Raji (cell line): Measurements from ENCODE around the gene CEP295NL.

Experiments
- POLR2A ChIP-seq: IDR thresholded peaks from 2 replicates; pipeline ENCODE4 v1.6.1; 2011; ENCODE audit warnings: low read depth, low read length, control low read depth; ENCODE audit not compliant: insufficient read depth

CEP295NL gene

DNA sequence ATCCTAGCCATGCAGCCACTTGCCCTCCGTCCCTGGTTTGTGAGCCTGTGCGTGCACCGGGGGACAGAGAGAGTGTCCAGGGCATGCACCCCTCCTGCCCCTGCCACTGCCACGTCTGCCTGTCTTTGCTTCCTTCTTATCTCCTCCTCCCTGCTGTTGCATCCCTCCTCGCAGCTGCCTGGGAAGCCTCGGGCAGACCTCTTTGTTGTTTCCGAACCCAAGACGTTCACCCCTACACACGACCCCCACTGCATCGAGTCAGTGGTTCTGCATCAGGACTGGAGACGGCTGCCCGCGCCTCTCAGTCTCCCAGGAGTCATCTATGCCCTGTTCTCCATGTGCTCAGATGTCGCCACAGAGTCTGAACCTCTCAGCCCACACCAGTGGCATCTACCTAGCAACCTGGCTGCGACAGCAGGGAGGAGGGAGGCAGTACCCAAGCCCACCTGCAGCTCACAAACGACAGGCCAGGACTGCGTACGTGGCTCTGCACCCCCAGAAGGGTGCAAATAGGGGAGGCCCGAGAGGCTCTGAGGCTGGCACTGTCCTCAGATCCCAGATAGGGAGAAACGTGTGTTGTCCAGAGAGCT is 17.0 kb upstream of the CEP295NL start:
- TF ChIP-seq POLR2A = no peak

DNA sequence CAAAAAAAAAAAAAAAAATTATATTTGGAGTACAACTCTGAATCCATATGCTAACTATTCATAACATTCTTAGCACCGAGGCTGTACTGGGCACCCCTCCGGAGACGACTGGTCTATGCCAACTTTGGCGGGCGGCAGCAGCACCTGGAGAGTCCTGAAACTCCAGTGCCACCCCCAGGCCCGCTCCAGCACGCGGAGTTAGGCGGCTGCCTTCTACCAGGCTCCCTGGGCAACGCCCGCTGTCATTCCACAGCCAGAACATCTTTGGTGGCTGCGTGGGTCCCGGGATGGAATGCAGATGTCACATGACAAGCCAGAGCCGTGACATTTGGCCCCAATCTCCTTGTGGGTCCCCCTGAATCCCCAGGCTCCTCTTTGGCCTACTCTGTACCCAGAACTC is 16.0 kb upstream of the CEP295NL start:
- no peak for TF ChIP-seq POLR2A

DNA sequence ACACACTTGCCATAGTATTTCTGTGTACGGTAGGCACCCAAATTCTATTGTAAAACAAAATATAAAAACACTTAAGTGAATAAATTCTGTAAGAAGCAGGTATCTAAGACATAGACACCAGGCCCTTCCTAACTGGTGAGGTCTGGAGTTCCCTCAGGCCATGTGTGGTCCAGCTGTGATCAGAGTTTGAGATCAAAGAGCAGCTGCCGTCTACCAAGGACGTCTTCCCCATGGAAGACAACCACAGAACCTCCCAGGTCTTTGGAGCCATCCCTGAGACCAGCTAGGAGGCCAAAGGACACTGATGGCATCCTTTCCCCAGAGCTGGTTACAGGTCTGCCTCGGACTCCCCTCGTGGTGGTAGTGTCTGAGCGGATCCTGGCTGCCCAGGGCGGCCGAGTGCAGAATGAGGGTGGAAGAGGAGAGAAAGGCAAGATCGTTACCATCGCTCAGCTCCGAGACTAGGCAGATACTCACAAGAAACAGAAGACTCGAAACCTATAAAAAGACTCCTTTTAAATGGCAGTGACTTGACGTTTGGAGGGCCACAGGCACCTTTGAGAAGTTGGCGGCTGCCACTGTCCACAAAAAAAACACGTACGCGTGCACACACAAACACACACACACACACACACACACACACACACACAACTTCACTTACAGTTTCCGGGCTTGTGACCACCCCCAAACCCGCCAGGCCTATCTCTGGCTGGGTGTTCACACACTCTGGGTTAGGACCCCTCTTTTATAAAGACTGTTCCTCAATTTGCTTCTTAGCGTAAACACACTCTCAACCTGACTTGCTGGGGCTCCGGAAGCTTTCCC is 14.7 kb upstream of the CEP295NL start:
- TF ChIP-seq POLR2A = no peak

DNA sequence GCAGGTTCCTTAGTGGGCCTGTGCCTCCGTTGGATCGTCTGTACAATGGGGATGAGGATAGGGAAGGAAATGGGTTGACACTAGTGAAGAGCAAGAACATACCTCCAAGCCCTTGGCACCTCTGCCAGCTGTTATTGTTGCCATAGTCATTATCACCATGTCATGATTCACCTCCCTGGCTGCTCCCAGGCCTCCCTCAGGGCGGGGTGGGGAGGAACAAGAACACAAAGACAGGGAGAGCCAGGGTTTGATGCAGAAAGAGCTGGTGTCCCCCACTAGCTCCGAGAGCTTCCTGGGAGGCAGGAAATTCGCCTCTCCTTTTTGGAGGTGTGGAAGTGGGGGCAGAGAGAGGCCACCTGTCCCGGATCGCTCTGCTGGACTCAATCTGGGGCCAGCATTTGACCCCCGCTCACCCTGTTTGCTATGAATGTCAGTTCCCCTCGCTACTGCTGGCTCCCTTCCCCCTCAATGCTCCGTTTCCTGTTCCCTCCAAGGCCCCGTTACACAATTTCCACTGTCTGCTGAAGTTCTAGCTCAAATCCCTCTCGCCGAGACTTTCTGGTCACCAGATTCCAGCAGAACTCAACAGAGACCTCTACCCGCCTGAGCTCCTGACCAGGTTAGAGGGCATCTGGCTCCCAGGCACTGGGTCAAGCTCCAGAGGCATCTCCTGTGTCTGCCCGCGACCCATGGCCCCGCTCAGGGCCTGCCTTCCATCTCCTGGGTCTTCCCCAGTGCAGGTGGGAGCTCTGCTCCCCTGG is 13.1 kb upstream of the CEP295NL start:
- no peak for TF ChIP-seq POLR2A

DNA sequence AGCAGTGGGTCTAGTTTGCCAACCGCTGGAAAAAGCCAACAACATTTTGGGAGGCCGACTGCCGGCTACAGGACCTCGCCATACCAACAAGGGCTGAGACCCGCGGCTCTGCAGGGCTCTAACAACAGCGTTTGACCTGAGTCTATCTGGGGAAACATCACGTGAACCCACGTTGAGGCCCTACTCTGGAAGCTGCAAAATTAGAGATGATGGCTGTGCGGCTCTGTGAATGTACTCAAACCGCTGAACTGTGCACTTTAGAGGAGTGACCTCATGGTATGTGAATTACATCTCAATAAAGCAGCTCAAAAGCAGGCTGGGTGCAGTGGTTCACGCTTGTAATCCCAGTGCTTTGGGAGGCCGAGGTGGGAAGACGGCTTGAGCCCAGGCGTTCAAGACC is 10.1 kb upstream of the CEP295NL start:
- no peak for TF ChIP-seq POLR2A

DNA sequence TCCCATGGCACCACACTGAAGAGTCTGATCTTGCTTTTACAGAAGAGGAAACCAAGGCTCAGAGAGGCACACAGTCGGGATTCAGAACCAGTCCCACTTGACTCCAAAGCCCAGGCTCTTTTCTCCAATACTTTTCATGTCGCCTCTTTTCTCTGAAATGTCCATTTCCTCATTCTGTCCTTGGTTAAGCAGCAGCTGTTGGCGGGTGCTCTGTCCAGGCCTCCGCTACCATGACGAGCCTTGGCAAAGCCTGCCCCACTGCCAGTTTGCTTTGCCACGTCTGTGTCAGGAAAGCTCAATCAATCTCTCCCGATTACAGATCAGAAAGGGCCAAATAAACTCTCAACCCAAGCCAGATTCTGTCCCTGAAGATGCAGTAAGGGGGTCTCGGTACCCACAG is 9.1 kb upstream of the CEP295NL start:
- no peak for TF ChIP-seq POLR2A

DNA sequence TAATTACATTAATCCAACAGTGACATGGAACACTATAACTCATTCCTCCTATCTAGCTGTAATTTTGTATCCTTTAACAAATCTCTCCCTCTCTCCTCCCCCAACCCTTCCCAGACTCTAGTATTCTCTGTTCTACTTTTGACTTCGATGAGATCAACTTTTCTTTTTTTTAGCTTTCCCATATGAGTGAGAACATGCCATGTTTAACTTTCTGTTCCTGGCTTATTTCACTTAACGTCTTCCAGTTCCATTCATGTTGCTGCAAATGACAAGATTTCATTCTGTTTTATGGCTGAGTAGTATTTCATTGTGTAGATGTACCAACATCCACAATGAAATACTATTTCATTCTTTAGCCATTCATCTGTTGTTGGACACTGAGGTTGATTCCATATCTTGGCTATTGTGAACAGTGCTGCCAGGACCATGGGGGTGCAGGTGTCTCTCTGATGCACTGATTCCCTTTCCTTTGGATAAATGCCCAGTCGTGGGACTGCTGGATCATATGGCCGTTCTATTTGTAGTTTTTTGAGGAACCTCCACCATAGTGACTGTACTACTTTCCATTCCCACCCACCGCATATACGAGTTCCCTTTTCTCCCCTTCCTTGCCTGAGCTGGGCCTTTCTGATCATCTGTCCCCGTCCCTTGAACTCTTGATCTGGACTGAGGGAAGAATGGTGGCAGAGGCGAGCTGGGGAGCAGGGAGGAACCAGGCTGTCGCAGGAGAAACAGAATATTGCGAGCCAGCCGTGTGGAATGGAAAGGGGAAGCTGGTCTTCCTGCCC is 7.7 kb upstream of the CEP295NL start:
- no peak for TF ChIP-seq POLR2A

DNA sequence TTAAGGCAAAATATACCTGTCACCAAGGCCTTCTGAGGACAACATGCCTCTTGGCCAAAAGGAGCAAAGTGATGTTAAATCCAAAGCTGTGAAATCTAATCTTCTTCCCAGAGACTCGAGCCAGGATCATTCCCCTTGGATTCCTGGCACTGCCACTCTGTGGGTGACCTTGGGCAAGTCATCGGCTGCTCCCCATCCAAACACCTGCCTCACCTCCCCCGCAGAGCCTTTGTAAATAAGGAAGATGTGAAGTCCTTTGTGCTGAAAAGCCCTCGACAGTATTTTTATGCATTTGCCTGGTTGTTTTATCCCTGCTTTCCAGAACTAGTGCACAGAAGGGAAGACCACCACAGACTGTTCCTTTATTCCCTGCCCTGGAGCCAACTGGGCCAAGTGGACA is 5.4 kb upstream of the CEP295NL start:
- TF ChIP-seq POLR2A = no peak

DNA sequence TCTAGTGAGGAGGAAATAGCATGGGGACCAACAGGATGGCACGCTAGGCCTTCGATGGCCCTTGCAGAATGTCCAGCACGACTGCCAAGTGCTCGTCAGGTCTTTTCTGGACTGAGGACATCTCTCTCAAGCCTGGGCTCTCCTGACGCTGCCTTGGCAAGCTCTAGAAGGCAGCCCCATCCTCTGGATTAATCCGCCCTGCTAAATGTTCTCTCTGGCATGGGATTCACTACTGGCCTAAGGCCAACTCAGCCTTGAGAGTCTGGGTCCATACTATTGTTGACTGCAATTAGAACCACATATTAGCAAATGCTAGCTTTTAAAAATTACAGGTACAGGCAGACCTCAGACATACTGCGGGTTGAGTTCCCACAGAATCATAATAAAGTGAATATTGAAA is 2.5 kb upstream of the CEP295NL start:
- TF ChIP-seq POLR2A = no peak

DNA sequence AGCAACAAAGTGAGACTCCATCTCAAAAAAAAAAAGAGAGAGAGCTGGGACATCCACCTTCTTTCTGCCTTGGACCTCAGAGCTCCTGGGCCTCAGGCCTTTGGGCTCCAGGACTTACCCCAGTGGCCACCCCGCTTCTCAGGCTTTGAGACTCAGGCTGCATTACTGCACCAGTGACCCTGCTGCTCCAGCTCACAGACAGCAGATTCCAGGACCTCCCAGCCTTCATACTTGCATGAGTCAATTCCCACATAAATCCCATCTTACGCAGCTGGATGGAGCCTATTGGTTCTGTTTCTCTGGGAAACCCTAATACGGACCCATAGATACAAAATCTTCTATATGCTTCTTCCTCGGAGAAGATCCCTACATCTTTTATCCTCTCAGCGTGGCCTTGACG is 2.1 kb upstream of the CEP295NL start:
- no peak for TF ChIP-seq POLR2A

DNA sequence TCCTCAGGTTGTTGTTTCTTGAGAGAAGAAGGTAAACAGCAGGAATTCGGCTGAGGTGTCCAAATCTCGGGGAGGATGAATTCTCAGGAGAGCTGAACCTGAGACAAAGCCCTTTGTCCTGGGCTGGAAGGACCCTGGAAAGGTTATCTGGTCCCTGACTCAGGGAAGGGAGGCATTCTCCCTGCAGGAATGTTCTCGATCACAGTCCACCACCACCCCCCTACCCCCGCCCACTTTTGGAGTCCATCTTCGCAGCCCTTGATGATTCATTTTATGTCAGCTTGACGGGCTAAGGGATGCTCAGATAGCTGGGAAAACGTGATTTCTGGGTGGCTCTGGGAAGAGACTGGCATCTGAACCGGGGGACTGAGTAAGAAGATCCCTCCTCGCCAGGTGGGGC is 1.4 kb upstream of the CEP295NL start:
- TF ChIP-seq POLR2A = no peak

DNA sequence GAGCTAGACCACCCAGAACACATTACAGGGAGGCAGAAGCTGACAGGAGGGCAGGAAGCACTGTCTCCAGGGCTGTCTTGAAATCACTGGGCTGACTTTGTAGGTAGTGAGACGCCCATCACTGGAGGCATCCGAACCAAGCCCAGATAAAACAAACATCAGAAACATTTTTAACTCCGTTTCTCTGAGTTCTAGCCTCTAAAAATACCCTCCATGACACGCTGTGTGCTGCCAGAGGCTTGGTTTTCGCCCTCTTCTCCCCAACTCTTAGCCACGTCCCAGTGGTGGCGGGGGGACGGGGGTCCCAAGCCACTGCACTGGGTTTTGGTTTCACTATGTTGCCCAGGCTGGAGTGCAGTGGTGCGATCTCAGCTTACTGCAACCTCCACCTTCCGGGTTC is 1.2 kb downstream of the CEP295NL start:
- TF ChIP-seq POLR2A = no peak

DNA sequence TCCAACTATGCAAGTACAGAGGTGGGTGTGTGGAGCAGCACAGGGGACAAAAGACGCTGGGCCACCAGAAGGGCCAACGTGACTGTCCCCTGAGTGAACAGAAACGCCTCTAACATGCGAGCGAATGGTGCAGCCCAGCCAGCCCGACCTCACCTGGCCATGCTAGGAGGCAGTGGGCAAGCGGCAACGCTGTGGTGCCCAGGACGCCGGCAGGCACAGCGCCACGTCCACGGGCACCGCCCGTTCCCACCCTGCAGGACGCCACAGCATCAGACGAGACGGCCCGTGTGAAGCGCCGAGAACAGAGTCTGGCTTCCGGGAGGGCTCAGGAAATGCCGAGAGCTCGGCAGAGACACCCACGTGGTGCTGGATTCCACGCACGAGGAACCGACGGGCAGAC is 2.2 kb downstream of the CEP295NL start:
- no peak for TF ChIP-seq POLR2A

DNA sequence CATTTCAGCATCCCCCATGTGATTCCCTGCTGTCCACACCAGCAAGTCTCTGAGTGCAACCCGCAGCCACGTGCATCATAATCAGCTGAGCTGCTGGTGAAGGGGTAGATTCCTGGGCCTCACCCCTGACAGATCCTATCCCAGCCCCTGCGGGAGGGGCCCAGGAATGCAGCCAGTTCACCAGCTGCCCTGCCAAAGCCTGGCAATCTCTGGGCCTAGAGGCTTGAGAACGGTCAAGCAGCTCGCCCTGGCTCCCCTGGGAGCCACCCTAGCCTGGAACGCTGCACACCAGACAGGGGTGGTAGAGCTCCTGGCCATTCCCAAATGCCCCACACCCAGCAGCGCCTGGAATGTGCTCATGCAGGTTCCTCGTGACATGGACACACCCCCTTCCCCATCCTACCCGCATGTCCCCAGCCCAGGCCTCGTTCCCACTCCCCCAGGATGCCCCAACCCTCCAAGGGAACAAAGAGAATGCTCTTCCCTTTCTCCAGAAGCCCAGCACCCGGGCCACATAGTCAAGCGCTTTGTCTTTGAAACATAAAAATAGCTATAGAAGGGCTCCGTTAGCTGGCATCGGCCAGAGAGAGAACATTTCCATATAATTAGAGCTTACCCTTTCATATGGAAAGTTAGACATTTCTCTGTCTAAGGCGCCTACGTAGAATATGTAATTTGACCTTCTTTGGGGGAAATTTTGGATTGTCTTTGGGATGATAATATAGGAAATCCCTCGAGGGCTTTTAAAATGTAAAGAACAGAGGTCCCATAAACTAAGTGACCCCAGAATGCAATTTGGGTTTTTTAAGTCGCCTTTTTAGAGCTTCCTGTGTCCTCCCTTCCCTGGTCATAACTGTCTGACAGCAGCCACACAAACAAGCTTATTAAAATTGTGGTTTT is 3.4 kb downstream of the CEP295NL start:
- no peak for TF ChIP-seq POLR2A

DNA sequence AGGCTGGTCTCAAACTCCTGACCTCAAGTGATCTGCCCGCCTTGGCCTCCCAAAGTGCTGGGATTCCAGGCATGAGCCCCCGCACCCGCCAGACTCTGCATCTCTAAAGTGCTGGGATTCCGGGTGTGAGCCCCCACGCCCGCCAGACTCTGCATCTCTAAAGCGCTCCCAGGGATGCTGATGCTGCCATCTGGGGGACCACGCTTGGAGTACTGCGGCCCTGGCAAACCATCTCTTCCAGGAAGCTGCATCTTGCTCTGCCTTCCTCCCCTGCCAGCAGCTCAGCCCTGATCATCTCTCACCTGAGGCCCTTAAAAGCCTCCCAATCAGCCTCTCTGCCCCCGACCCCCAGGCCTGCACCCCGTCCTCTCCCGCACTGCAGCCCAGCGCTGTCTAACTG is 4.1 kb downstream of the CEP295NL start:
- TF ChIP-seq POLR2A = no peak
